SW 1271 (cell line): ENCODE data around the gene ZNF112.

ENCODE experiments used
- DNase-seq, 2 experiments: peaks; one replicate each; lab custom pipeline; 2025; lab: John Stamatoyannopoulos, UW

Gene ZNF112

DNA sequence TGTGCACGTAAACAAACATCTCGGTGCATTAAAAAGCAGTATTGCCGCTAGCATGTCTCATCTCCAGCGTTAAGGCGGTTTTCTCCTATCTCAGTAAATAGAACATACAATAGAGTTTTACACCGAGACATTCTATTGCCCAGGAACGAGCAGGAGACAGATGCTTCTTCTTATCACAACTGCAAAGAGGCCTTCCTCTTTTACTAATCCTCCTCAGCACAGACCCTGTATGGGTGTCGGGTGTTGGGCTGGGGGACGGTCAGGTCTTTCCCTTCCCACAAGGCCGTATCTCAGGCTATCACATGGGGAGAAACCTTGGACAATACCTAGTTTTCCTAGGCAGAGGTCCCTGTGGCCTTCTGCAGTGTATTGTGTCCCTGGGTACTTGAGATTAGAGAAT is 75.6 kb downstream of the ZNF112 start:
- no peak for DNase-seq

DNA sequence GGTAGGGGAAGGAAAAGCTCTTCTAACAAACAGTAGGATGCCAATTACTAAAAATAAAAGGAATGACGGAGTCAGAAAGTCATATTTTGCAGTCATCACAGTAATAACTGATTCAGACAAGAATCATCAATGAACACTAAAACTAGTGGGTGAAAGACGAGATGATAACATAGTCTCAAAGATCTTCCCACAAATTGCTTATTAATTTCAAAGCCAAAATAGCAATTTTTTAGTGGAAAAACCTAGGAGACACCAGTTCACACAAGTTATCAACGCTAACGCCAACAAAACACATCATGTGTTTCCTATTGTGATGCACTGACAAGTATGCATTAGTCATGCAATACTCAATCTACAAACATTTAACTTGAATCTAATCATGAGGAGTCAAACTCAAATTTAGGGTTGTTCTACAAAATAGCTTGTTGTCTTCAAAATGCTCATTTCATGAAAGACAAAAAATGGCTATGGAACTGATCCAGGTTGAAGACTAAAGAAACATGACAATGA is 78.2 kb downstream of the ZNF112 start:
- DNase-seq: no peak

DNA sequence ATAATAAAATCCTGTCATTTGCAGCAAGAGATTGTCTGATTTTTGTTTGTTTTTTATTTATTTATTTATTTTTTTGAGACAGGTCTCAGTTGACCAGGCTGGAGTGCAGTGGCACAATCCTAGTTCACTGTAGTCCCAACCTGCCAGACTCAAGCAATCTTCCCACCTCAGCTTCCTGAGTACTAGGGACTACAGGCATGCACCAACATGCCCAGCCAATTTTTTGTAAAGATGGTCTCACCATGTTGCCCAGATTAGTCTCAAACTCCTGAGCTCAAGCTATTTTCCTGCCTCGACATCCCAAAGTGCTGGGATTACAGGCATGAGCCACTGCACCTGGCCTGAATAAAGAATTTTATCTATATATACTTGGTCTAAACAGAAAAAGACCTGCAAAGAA is 79.1 kb downstream of the ZNF112 start:
- DNase-seq: no peak
